ENCODE results near the gene CORO6.

DNA sequence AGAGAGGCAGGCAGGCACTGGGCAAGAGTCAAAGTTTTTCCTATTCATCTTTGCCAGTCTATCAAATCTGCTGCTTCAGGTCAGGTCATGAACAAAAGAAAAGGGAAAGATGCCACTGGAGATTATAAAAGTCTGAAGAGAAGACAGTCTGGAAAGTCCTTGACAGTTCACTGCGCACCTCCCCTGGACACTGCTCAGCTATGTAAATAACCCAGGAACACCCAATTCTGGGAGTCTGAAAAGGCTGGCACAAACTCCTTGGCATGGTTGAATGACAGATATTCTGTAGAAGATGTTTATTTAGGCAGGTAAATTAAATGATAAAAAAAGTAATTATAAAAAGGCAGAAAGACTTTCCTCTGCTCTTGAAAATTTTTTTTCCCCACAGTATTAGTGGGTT is 5.2 kb upstream of the CORO6 start:
- TF ChIP-seq, protein P1, sequence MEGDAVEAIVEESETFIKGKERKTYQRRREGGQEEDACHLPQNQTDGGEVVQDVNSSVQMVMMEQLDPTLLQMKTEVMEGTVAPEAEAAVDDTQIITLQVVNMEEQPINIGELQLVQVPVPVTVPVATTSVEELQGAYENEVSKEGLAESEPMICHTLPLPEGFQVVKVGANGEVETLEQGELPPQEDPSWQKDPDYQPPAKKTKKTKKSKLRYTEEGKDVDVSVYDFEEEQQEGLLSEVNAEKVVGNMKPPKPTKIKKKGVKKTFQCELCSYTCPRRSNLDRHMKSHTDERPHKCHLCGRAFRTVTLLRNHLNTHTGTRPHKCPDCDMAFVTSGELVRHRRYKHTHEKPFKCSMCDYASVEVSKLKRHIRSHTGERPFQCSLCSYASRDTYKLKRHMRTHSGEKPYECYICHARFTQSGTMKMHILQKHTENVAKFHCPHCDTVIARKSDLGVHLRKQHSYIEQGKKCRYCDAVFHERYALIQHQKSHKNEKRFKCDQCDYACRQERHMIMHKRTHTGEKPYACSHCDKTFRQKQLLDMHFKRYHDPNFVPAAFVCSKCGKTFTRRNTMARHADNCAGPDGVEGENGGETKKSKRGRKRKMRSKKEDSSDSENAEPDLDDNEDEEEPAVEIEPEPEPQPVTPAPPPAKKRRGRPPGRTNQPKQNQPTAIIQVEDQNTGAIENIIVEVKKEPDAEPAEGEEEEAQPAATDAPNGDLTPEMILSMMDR (IDR thresholded peaks at IDR 0.05; ENCODE audit: low read length) = no peak
- TF ChIP-seq EZH2 (IDR thresholded peaks at IDR 0.05; ENCODE audit: borderline replicate concordance, low read length) = no peak

All from OCI-LY1 (cell line).